ENCODE data around the gene DENND1B.
A peak's percentile ranks its signal among the peaks of the same experiment; 100 is the strongest.
"Not testable (repeated sequence)": the region's sequence is repeated elsewhere in the genome, so short reads cannot be mapped to it uniquely, and the experiment has no call there.

The DENND1B gene

GRCh38 chr1:197521118-197521739 is 254.1 kb downstream of the DENND1B start:
- TF ChIP-seq, protein P1, sequence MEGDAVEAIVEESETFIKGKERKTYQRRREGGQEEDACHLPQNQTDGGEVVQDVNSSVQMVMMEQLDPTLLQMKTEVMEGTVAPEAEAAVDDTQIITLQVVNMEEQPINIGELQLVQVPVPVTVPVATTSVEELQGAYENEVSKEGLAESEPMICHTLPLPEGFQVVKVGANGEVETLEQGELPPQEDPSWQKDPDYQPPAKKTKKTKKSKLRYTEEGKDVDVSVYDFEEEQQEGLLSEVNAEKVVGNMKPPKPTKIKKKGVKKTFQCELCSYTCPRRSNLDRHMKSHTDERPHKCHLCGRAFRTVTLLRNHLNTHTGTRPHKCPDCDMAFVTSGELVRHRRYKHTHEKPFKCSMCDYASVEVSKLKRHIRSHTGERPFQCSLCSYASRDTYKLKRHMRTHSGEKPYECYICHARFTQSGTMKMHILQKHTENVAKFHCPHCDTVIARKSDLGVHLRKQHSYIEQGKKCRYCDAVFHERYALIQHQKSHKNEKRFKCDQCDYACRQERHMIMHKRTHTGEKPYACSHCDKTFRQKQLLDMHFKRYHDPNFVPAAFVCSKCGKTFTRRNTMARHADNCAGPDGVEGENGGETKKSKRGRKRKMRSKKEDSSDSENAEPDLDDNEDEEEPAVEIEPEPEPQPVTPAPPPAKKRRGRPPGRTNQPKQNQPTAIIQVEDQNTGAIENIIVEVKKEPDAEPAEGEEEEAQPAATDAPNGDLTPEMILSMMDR (conservative IDR thresholded peaks at IDR 0.05; ENCODE audit: low read depth), result peak; percentile 75
- DNase-seq (ENCODE audit: low spot score), result peak; percentile 71
- H3K27ac ChIP-seq, result no peak overlapping the region
- POLR2A ChIA-PET (ENCODE audit: low non-redundant PET), result no interaction called here
- CTCF ChIA-PET, result interaction anchor here (0.5 to 2.3 kb wide), 15 partner anchors 9 to 1128 kb away, joined by 3 to 7 read pairs (median 3); no protein-coding TSS in a partner anchor

DNA sequence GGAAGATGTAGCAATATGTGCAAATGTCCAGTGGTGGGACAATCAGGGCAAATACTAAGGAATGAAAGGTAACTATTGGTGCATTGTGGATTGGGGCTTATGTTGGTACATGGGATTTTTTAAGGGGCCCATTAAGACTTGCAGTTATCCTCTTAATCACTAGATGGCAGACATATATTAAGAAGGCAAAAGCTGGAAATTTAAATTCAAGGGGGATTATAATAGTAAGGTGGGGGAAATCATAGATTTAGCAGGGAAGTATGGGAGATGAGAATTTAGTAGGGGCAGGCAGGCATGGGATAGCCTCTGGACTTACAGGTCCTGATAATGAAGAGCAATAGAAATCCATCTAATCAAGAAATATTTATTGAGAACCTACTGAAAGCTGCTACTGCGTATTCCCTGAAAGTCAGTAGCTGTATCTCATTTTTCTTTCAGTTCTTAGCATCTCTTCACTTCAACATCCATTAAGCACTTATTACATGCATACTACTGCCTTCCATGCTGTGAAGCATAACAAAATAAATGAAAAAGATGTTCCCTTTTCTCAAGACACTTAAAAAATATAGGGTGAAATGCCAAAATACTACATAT is 255.4 kb downstream of the DENND1B start:
- CTCF ChIA-PET, result interaction anchor here (0.5 to 1.2 kb wide), 22 partner anchors 16 to 1877 kb away, joined by 3 to 5 read pairs (median 3); no protein-coding TSS in a partner anchor
- DNase-seq (ENCODE audit: low spot score), result peak; percentile 48
- no peak overlapping the region for H3K27ac ChIP-seq
- TF ChIP-seq, protein P1 (conservative IDR thresholded peaks at IDR 0.05; ENCODE audit: low read depth), result peak; percentile 56
- POLR2A ChIA-PET (ENCODE audit: low non-redundant PET), result interaction anchor here (0.6 kb wide), 1 partner anchor 392 kb away, joined by 3 read pairs; no protein-coding TSS in a partner anchor

DNA sequence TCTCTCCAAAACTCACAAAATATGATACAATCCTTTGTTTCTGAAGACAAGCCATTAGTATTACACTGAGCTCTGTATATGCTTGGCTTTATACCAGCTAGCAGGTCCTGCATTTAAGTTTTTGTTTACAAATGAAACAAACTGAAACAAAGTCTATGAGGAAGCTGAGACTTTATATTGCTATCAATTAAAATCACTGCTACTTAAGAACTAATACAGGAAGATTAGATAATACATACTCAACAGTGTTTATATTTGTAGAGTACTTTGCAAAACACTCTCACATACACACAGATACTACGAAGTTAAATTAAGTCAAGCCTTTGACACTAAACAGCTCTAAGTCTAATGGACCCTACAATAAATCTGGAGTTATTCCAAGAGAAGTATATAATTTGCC is 259.9 kb downstream of the DENND1B start:
- TF ChIP-seq, protein P1 (conservative IDR thresholded peaks at IDR 0.05; ENCODE audit: low read depth), result no peak
- H3K27ac ChIP-seq, result no peak overlapping the region
- POLR2A ChIA-PET (ENCODE audit: low non-redundant PET), result no interaction called here
- no peak for DNase-seq (ENCODE audit: low spot score)
- CTCF ChIA-PET, result interaction anchor here (0.7 to 0.9 kb wide), 3 partner anchors 10 to 481 kb away, joined by 3 to 4 read pairs (median 3); no protein-coding TSS in a partner anchor

GRCh38 chr1:197510691-197511378 is 264.4 kb downstream of the DENND1B start:
- ChIA-PET CTCF (interaction anchor here (0.9 to 1.8 kb wide), 2 partner anchors 11 to 1114 kb away, joined by 3 to 6 read pairs; no protein-coding TSS in a partner anchor), POLR2A (ENCODE audit: low non-redundant PET) (no interaction called here)
- TF ChIP-seq, protein P1 (conservative IDR thresholded peaks at IDR 0.05; ENCODE audit: low read depth), result no peak
- H3K27ac ChIP-seq, result no peak overlapping the region
- DNase-seq (ENCODE audit: low spot score), result no peak

DNA sequence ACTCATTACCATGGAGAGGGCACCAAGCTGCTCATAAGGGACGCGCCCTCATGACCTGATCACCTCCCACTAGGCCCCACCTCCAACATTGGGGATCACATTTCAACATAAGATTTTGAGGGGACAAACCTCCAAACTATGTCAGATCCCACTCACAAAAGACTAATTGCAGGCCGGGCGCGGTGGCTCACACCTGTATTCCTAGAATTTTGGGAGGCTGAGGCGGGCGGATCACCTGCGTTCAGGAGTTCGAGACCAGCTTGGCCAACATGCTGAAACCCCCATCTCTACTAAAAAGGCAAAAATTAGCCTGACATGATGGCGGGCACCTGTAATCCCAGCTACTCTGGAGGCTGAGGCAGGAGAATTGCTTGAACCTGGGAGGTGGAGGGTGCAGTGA is 278.6 kb downstream of the DENND1B start:
- DNase-seq (ENCODE audit: low spot score), result no peak
- ChIA-PET CTCF (no interaction called here), POLR2A (ENCODE audit: low non-redundant PET) (no interaction called here)
- TF ChIP-seq, protein P1 (conservative IDR thresholded peaks at IDR 0.05; ENCODE audit: low read depth), result no peak
- H3K27ac ChIP-seq, result no peak overlapping the region

DNA sequence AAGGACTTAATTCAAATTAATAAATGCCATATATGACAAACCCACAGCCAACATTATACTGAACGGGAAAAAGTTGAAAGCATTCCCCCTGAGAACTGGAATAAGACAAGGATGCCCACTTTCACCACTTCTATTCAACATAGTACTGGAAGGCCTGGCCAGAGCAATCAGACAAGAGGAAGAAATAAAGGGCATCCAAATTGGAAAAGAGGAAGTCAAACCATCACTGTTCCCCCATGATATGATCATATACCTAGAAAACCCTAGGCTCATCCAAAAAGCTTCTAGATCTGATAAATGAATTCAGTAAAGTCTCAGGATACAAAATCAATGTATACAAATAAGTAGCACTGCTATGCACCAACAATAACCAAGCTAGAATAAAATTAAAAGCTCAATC is 283.8 kb downstream of the DENND1B start:
- not testable (repeated sequence) for DNase-seq (ENCODE audit: low spot score)

More for the DNA sequence above, 283.8 kb downstream of the DENND1B start:
- H3K27ac ChIP-seq; CTCF ChIA-PET; POLR2A ChIA-PET (ENCODE audit: low non-redundant PET): not testable (repeated sequence)

All from RWPE1 (cell line).